Measurements from ENCODE around the gene GMDS. TPM values are rescaled to one million over a fixed set of nuclear protein-coding genes. Genes with fewer than 3 reads are reported as not detected.

Gene GMDS
- total RNA-seq, 1 experiment from 2014 or later: 27.6 TPM

- no peak for TF ChIP-seq CTCF (conservative IDR thresholded peaks at IDR 0.05)
- Histone ChIP-seq H3K27me3 (ENCODE audit: insufficient read depth, low read length) (no peaks in the 10 kb centered on the region), H3K14ac (ENCODE audit: insufficient read depth, low read length) (no peak overlapping the region), H2BK12ac (ENCODE audit: insufficient read length, low read depth, low read length) (no peak overlapping the region), H3K23ac (ENCODE audit: insufficient read length, low read depth, low read length) (no peak overlapping the region), H3K23me2 (ENCODE audit: insufficient read length, low read depth, low read length, poor library complexity, severe bottlenecking) (no peaks in the 10 kb centered on the region), H2AFZ (ENCODE audit: low read length) (no peak overlapping the region), H4K91ac (ENCODE audit: insufficient read length, low read depth, low read length) (no peak overlapping the region), H3K56ac (ENCODE audit: insufficient read length, low read depth, low read length) (no peak overlapping the region), H4K5ac (ENCODE audit: insufficient read length, low read depth, low read length) (no peak overlapping the region), H3K4me2 (ENCODE audit: insufficient read depth, insufficient read length, low read length) (no peak overlapping the region), H3T11ph (ENCODE audit: low read length) (no peak overlapping the region), H4K20me1 (ENCODE audit: control insufficient read depth, insufficient read depth, insufficient read length) (no peaks in the 10 kb centered on the region), H2BK120ac (ENCODE audit: low read depth, low read length, poor library complexity, severe bottlenecking) (no peak overlapping the region), H3K4ac (ENCODE audit: low read depth, low read length) (no peak overlapping the region), H3K27ac (ENCODE audit: insufficient read length, low read depth, low read length) (no peak overlapping the region), H3K4me1 (ENCODE audit: insufficient read depth, low read length) (no peaks in the 10 kb centered on the region), H2BK15ac (ENCODE audit: low read depth, low read length) (no peak overlapping the region), H2BK5ac (ENCODE audit: insufficient read length, low read length) (no peak overlapping the region), H2AK5ac (ENCODE audit: insufficient read length, low read length) (no peak overlapping the region), H3K79me2 (ENCODE audit: insufficient read depth, low read length) (no peaks in the 10 kb centered on the region), H3K9me3 (ENCODE audit: control insufficient read depth, low read depth, low read length) (no peaks in the 10 kb centered on the region), H2BK20ac (ENCODE audit: low read depth, low read length, poor library complexity, severe bottlenecking) (no peak overlapping the region), H4K8ac (replicated peaks; ENCODE audit: insufficient read length, low read depth, low read length) (no peak overlapping the region), H3K18ac (ENCODE audit: insufficient read length, low read depth, low read length) (no peak overlapping the region), H3K9ac (ENCODE audit: extremely low read depth, insufficient read length, low read length) (no peak overlapping the region), H3K79me1 (ENCODE audit: insufficient read depth, low read depth, low read length, poor library complexity, severe bottlenecking) (no peaks in the 10 kb centered on the region)
- Mint-ChIP-seq H3K36me3 (ENCODE audit: insufficient read depth in 1 of 3, low read depth in 3 of 3) (peaks cover 4 to 12% (median 8%) of the 10 kb centered on the region in 3 experiments; a peak in 6 of 7 replicates), H3K27me3 (ENCODE audit: low read depth) (no peaks in the 10 kb centered on the region), H3K27ac (no peak overlapping the region), H3K9me3 (peaks cover 3 to 9% of the 10 kb centered on the region in 2 experiments; a peak in 4 of 5 replicates), H3K4me3 (no peak overlapping the region), H3K4me1 (peaks cover 3 to 8% of the 10 kb centered on the region in 2 experiments; a peak in 3 of 4 replicates)
- no peak for DNase-seq
- no CpG with 5 or more reads among the region's 3 CpGs for WGBS (ENCODE audit: extremely low coverage, insufficient read length, low lambda C conversion rate)
Observed at GRCh38 chr6:2203264-2203663, 42.1 kb downstream of the GMDS start.
